Measurements from ENCODE around the gene ZNF629.
"Not testable (repeated sequence)": the region's sequence is repeated elsewhere in the genome, so short reads cannot be mapped to it uniquely, and the experiment has no call there.

- TF ChIP-seq CTCF, POLR2A (IDR thresholded peaks at IDR 0.05): not testable (repeated sequence)
These were observed 22.0 kb upstream of the ZNF629 start for GRCh38 chr16:30808890-30809426.
